H1 (cell line): ENCODE data around the gene HTR1B. TPM values are rescaled to one million over a fixed set of nuclear protein-coding genes. Genes with fewer than 3 reads are reported as not detected.

ENCODE experiments used
- CTCF ChIA-PET: fragments of 300-600 bp; sonication (Branson Sonifier 250); formaldehyde crosslinking; loops from one replicate; lab custom pipeline; 2021; ENCODE audit not compliant: partially characterized antibody; lab: Charles Lee
- POLR2A ChIA-PET: fragments of 300-600 bp; sonication (Branson Sonifier 250); formaldehyde crosslinking; loops from one replicate; lab custom pipeline; 2021; ENCODE audit warnings: inconsistent platforms; ENCODE audit not compliant: partially characterized antibody; lab: Charles Lee
- DNase-seq, 2 experiments: peaks; one replicate each; pipeline versions ENCODE4 v3.0.0 to v3.0.0-alpha.2; 2010 to 2022; ENCODE audit warnings: low spot score in 2 of 2, low read depth in 1 of 2, mixed read lengths in 1 of 2
- FAIRE-seq: peaks from 2 replicates; lab custom pipeline; 2011; peaks lifted over from hg19 to GRCh38; lab: Jason Lieb, UNC
- H2AFZ ChIP-seq: 2 replicates; pipeline ENCODE4 v1.8.1; 2012; ENCODE audit warnings: low read length, inconsistent platforms
- H2AK5ac ChIP-seq: 2 replicates; pipeline ENCODE4 v1.6.1; 2013; ENCODE audit warnings: low read depth, low read length
- H2BK120ac ChIP-seq: replicated peaks from 2 replicates; pipeline ENCODE3; 2013; ENCODE audit warnings: low read depth, low read length, inconsistent platforms
- H2BK12ac ChIP-seq: 2 replicates; pipeline ENCODE4 v1.6.1; 2013; ENCODE audit warnings: low read depth, low read length
- H2BK15ac ChIP-seq: 2 replicates; pipeline ENCODE4 v1.6.1; 2013; ENCODE audit warnings: low read length
- H2BK20ac ChIP-seq: 2 replicates; pipeline ENCODE4 v1.6.1; 2013; ENCODE audit warnings: low read length
- H2BK5ac ChIP-seq: 2 replicates; pipeline ENCODE4 v1.6.1; 2013; ENCODE audit warnings: low read depth, low read length
- H3K14ac ChIP-seq: 2 replicates; pipeline ENCODE4 v1.6.1; 2013; ENCODE audit warnings: inconsistent platforms; ENCODE audit not compliant: insufficient read length
- H3K18ac ChIP-seq: 2 replicates; pipeline ENCODE4 v1.6.1; 2013; ENCODE audit warnings: low read length; ENCODE audit errors: extremely low read depth
- H3K23ac ChIP-seq: 2 replicates; pipeline ENCODE4 v1.6.1; 2013; ENCODE audit warnings: inconsistent platforms; ENCODE audit not compliant: insufficient read length
- H3K23me2 ChIP-seq: 2 replicates; pipeline ENCODE4 v1.6.1; 2013; ENCODE audit warnings: low read depth, low read length
- H3K27ac ChIP-seq: 2 replicates; pipeline ENCODE4 v1.6.1; 2011; ENCODE audit warnings: low read depth, low read length, inconsistent platforms
- H3K27me3 ChIP-seq, 4 experiments: replicated peaks in 1 of 4; 1 replicate in 1 of 4; 2 replicates in 3 of 4; pipeline versions ENCODE4 v1.6.1 to v1.8.1; 2011 to 2013; ENCODE audit warnings: low read length in 3 of 4, mild to moderate bottlenecking in 3 of 4, inconsistent platforms in 2 of 4, mixed read lengths in 2 of 4, moderate library complexity in 1 of 4; ENCODE audit not compliant: control insufficient read depth in 3 of 4, insufficient read depth in 3 of 4; ENCODE audit errors: extremely low read depth in 1 of 4
- H3K36me3 ChIP-seq, 4 experiments: 2 replicates each; pipeline versions ENCODE4 v1.6.1 to v1.8.1; 2011 to 2013; ENCODE audit warnings: mild to moderate bottlenecking in 4 of 4, low read length in 3 of 4, moderate library complexity in 2 of 4, control low read depth in 1 of 4, inconsistent platforms in 1 of 4; ENCODE audit not compliant: insufficient read depth in 4 of 4, control insufficient read depth in 2 of 4
- H3K4ac ChIP-seq: replicated peaks from 2 replicates; pipeline ENCODE3; 2013; ENCODE audit warnings: low read length, low read depth, mixed read lengths, inconsistent platforms; ENCODE audit not compliant: insufficient read length
- H3K4me1 ChIP-seq, 4 experiments: replicated peaks in 1 of 4; 1 replicate in 1 of 4; 2 replicates in 3 of 4; pipeline versions ENCODE4 v1.6.1 to v1.8.1; 2011 to 2013; ENCODE audit warnings: low read length in 3 of 4, inconsistent platforms in 2 of 4, mixed read lengths in 1 of 4; ENCODE audit not compliant: insufficient read depth in 4 of 4, control insufficient read depth in 3 of 4
- H3K4me2 ChIP-seq, 2 experiments: 2 replicates each; pipeline versions ENCODE4 v1.6.1 to v1.8.1; 2011 to 2013; ENCODE audit warnings: low read depth in 2 of 2, low read length in 2 of 2, control low read depth in 1 of 2, inconsistent platforms in 1 of 2, mild to moderate bottlenecking in 1 of 2; ENCODE audit not compliant: insufficient read depth in 1 of 2
- H3K4me3 ChIP-seq, 4 experiments: fragments of 200-600, 300-600 bp in 1 of 4; sonication (generic), shearing (Covaris generic), sonication (Bioruptor Twin) in 1 of 4; 2 replicates each; pipeline versions ENCODE4 v1.5.1 to v1.8.1; 2011 to 2016; ENCODE audit warnings: low read length in 4 of 4, low read depth in 3 of 4, control low read depth in 2 of 4, inconsistent platforms in 2 of 4, mild to moderate bottlenecking in 2 of 4, mixed read lengths in 1 of 4, moderate library complexity in 1 of 4; ENCODE audit not compliant: insufficient read depth in 2 of 4; ENCODE audit errors: extremely low read depth in 1 of 4
- H3K56ac ChIP-seq: replicated peaks from 2 replicates; pipeline ENCODE3; 2013; ENCODE audit warnings: low read depth, mild to moderate bottlenecking, mixed read lengths, low read length, inconsistent platforms; ENCODE audit not compliant: insufficient read length
- H3K79me1 ChIP-seq: 2 replicates; pipeline ENCODE4 v1.6.1; 2013; ENCODE audit warnings: low read depth, low read length, control low read depth
- H3K79me2 ChIP-seq, 2 experiments: 2 replicates each; pipeline versions ENCODE4 v1.6.1 to v1.8.1; 2012 to 2013; ENCODE audit warnings: low read length in 2 of 2, mild to moderate bottlenecking in 2 of 2, inconsistent platforms in 1 of 2; ENCODE audit not compliant: insufficient read depth in 2 of 2, control insufficient read depth in 1 of 2
- H3K9ac ChIP-seq, 4 experiments: replicated peaks in 1 of 4; 1 replicate in 1 of 4; 2 replicates in 3 of 4; pipeline versions ENCODE4 v1.6.1 to v1.8.1; 2011 to 2013; ENCODE audit warnings: low read depth in 3 of 4, low read length in 3 of 4, control low read depth in 2 of 4, mild to moderate bottlenecking in 2 of 4, moderate library complexity in 2 of 4, inconsistent platforms in 1 of 4; ENCODE audit errors: extremely low read depth in 1 of 4
- H3K9me3 ChIP-seq, 2 experiments: 2 replicates each; pipeline versions ENCODE4 v1.6.1 to v1.8.1; 2012 to 2013; ENCODE audit warnings: mild to moderate bottlenecking in 2 of 2, moderate library complexity in 2 of 2, control low read depth in 1 of 2, inconsistent platforms in 1 of 2, low read depth in 1 of 2, low read length in 1 of 2, mixed read lengths in 1 of 2; ENCODE audit not compliant: insufficient read depth in 2 of 2
- H4K20me1 ChIP-seq, 2 experiments: replicated peaks in 1 of 2; 2 replicates each; pipeline versions ENCODE3 to v1.8.1; 2011 to 2013; ENCODE audit warnings: inconsistent platforms in 2 of 2, low read length in 2 of 2, mild to moderate bottlenecking in 1 of 2; ENCODE audit not compliant: insufficient read depth in 2 of 2, control insufficient read depth in 1 of 2
- H4K5ac ChIP-seq: 2 replicates; pipeline ENCODE4 v1.6.1; 2013; ENCODE audit warnings: low read length, low read depth, mixed read lengths, inconsistent platforms; ENCODE audit not compliant: insufficient read length
- H4K8ac ChIP-seq: 2 replicates; pipeline ENCODE4 v1.8.0; 2013; ENCODE audit warnings: mild to moderate bottlenecking, moderate library complexity, low read length, inconsistent platforms; ENCODE audit not compliant: insufficient read depth; ENCODE audit errors: extremely low read depth
- H4K91ac ChIP-seq: replicated peaks from 2 replicates; pipeline ENCODE3; 2013; ENCODE audit warnings: low read length, mixed read lengths, inconsistent platforms; ENCODE audit not compliant: insufficient read length
- CHD2 ChIP-seq: IDR thresholded peaks from 2 replicates; pipeline ENCODE4 v1.6.1; 2012; ENCODE audit warnings: low read length, improper control_type of control experiment
- POLR2AphosphoS5 ChIP-seq: IDR thresholded peaks from 2 replicates; pipeline ENCODE4 v1.6.1; 2011; ENCODE audit warnings: low read depth, low read length
- ZNF274 ChIP-seq: IDR thresholded peaks from 2 replicates; pipeline ENCODE4 v1.7.0; 2012; ENCODE audit warnings: low read length, borderline replicate concordance; ENCODE audit errors: extremely low read depth
- WGBS, 2 experiments: shearing (Covaris generic) in 1 of 2; methylation state at CpG; one replicate each; pipeline versions ENCODE4 v1.1.6 to v1.1.7; 2013 to 2015; ENCODE audit warnings: low lambda C conversion rate in 2 of 2, mixed read lengths in 2 of 2, inconsistent platforms in 1 of 2, low coverage in 1 of 2, missing lambda C conversion rate in 1 of 2; ENCODE audit not compliant: insufficient replicate concordance in 2 of 2, insufficient coverage in 1 of 2, insufficient read length in 1 of 2; ENCODE audit errors: extremely low coverage in 1 of 2, missing lambda C conversion rate in 1 of 2; 5-methylcytosine and 5-hydroxymethylcytosine counted together
- polyA plus RNA-seq, 7 experiments: library from polyadenylated mRNA; depleted of rRNA in 3 of 7; stranded (reverse) in 5 of 7; unstranded in 2 of 7; fragments of >200 nt in 5 of 7; fragments of 200-250 nt in 2 of 7; gene quantifications; 1 replicate in 5 of 7; 2 replicates in 1 of 7; 4 replicates in 1 of 7; pipeline versions ENCODE4 v1.2.1 to v1.2.3, GENCODE V29; 2011 to 2013; ENCODE audit warnings: missing spikeins in 2 of 7, mixed read lengths in 2 of 7
- total RNA-seq: library from RNA; stranded (reverse); fragmentation: NEBNext Ultra II Directional; extraction: Animal tissue kit (Norgen Biotek cat#: 25700); gene quantifications from 2 replicates; pipeline ENCODE4 v1.2.1, GENCODE V29; 2021

Gene HTR1B
- total and polyA plus RNA-seq, 2 of the 8 experiments (the other 6 are each of a cell fraction or from before 2014, with no cell fraction given) = 1.1 to 1.4 TPM

GRCh38 chr6:77462359-77463307 is 658 bp downstream of the HTR1B start:
- no peak overlapping the region for H2BK120ac ChIP-seq
- no peaks in the 10 kb centered on the region for H4K20me1 ChIP-seq
- peak; percentile 87 for FAIRE-seq
- no peak overlapping the region for H3K9ac ChIP-seq
- no peaks in the 10 kb centered on the region for H3K79me2 ChIP-seq
- no peak overlapping the region for H3K56ac ChIP-seq
- H3K79me1 ChIP-seq = no peaks in the 10 kb centered on the region
- peaks cover 4 to 49% (median 43%) of the 10 kb centered on the region in 4 experiments for H3K27me3 ChIP-seq
- peaks cover 0 to 5% (median 3%) of the 10 kb centered on the region in 4 experiments; a peak in 6 of 7 replicates for H3K4me1 ChIP-seq
- no peaks in the 10 kb centered on the region for H3K36me3 ChIP-seq
- POLR2A ChIA-PET = interaction anchor here (0.9 kb wide), 1 partner anchor 64 kb away, joined by 3 read pairs; no protein-coding TSS in a partner anchor
- H2AFZ ChIP-seq = peak overlapping the region; percentile 96
- H3K18ac ChIP-seq = peak overlapping the region; percentile 21
- H3K23ac ChIP-seq = no peak overlapping the region
- H4K91ac ChIP-seq = peak overlapping the region; percentile 57
- no peak overlapping the region for H2AK5ac ChIP-seq
- WGBS, 2 experiments = 2% methylated on average over 55 of the region's 55 CpGs; no CpG with 5 or more reads in 1 of the 2 experiments
- no peak overlapping the region for H3K4ac ChIP-seq
- H4K5ac ChIP-seq = no peak overlapping the region
- no peak overlapping the region for H2BK20ac ChIP-seq
- peak in 1 of 2 experiments; percentile 77 for DNase-seq
- peak overlapping the region; percentile 42; the same call in 1 of the 2 replicates for H4K8ac ChIP-seq
- H3K14ac ChIP-seq = no peak overlapping the region
- H3K4me3 ChIP-seq = peak overlapping the region; percentile 73 to 91 (median 86)
- H2BK5ac ChIP-seq = 0 out of 2 replicates have a peak overlapping the region, but pooled peaks have one; percentile 8
- H2BK15ac ChIP-seq = peak overlapping the region; percentile 83; the same call in 1 of the 2 replicates
- no peaks in the 10 kb centered on the region for H3K9me3 ChIP-seq
- peaks cover 38% of the 10 kb centered on the region for H3K23me2 ChIP-seq
- H3K27ac ChIP-seq = no peak overlapping the region
- peak overlapping the region; percentile 86; the same call in 1 of the 2 replicates for H2BK12ac ChIP-seq
- CTCF ChIA-PET = interaction anchor here (0.6 to 8.3 kb wide), 26 partner anchors 10 to 1881 kb away, joined by 3 to 112 read pairs (median 3); partner anchors contain the start of gene MEI4
- peak overlapping the region; percentile 99 to 100 for H3K4me2 ChIP-seq
- TF ChIP-seq ZNF274 = no peak
- TF ChIP-seq POLR2AphosphoS5 = no peak
- no peak for TF ChIP-seq CHD2
